Measurements from ENCODE around the gene DECR2. TPM values are rescaled to one million over a fixed set of nuclear protein-coding genes. Genes with fewer than 3 reads are reported as not detected.

DECR2 gene
- total and polyA plus RNA-seq, 2 of the 13 experiments (the other 11 are each of a cell fraction or from before 2014, with no cell fraction given): 36.3 to 44.6 TPM

- FAIRE-seq (no peak), DNase-seq (ENCODE audit: low spot score) (no peak), ATAC-seq (no peak)
- H3K36me3 ChIP-seq (replicated peaks in 1 of 2; ENCODE audit: control insufficient read depth in 1 of 2, insufficient read depth in 2 of 2, low read length in 2 of 2): no peaks in the 10 kb centered on the region; a peak in 1 of 5 replicates
- ChIA-PET CTCF (ENCODE audit: low intra/inter-chr PET ratio, low total read pairs) (no interaction called here), POLR2A (interaction anchor here (2.5 kb wide), 1 partner anchor 48 kb away, joined by 10 read pairs; no protein-coding TSS in a partner anchor)
- no peak overlapping the region for H3K27ac ChIP-seq (ENCODE audit: extremely low read length, insufficient read depth, low read length)
- H3K4me1 ChIP-seq (ENCODE audit: insufficient read depth, low read length): peaks cover 60% of the 10 kb centered on the region
- WGBS (ENCODE audit: low lambda C conversion rate): under 1% methylated on average over 12 of the region's 13 CpGs
- intact Hi-C loops (cut with micrococcal nuclease; ENCODE audit: unreplicated experiment): no loop called here
- peak overlapping the region; percentile 78 for H3K4me2 ChIP-seq (ENCODE audit: low read depth, low read length)
- in situ Hi-C loops (cut with HindIII; ENCODE audit: extremely low pct_ligation_motif_present, low pct_unique_long_range_greater_than_20kb): no loop called here
- H2AFZ ChIP-seq (ENCODE audit: low read length): no peak overlapping the region
- peaks cover 46% of the 10 kb centered on the region for H3K79me2 ChIP-seq (ENCODE audit: insufficient read depth, low read length)
- H3K9me3 ChIP-seq (ENCODE audit: low read length): no peaks in the 10 kb centered on the region
- H3K4me3 ChIP-seq (replicated peaks in 1 of 3; ENCODE audit: insufficient read depth in 1 of 3, low read depth in 2 of 3, low read length in 3 of 3): peak overlapping the region; percentile 63 to 95 (median 87)
- BruUV-seq (replicated peaks): no TSS peak
- H3K27me3 ChIP-seq (ENCODE audit: control insufficient read depth in 1 of 2, insufficient read depth in 2 of 2, low read length in 2 of 2): no peaks in the 10 kb centered on the region; a peak in 1 of 5 replicates
- peak overlapping the region; percentile 72 for H3K9ac ChIP-seq (ENCODE audit: insufficient read depth, low read depth, low read length)
- peaks cover 16% of the 10 kb centered on the region for H4K20me1 ChIP-seq (ENCODE audit: insufficient read depth, low read length)
- TF ChIP-seq ZSCAN25 (CRISPR knock-in tag; IDR thresholded peaks at IDR 0.05): no peak
- no peak for TF ChIP-seq SNRNP70 (IDR thresholded peaks at IDR 0.05; ENCODE audit: low read depth, low read length)
- no peak for TF ChIP-seq POGK (CRISPR knock-in tag; conservative IDR thresholded peaks at IDR 0.05)
- peak; percentile 28; the same call in 1 of the 2 replicates for TF ChIP-seq TFAP4 (IDR thresholded peaks at IDR 0.05; ENCODE audit: borderline replicate concordance, low read depth)
- TF ChIP-seq CBX5 (CRISPR knock-in tag; IDR thresholded peaks at IDR 0.05; ENCODE audit: borderline replicate concordance): no peak
- TF ChIP-seq ZNF180 (CRISPR knock-in tag; IDR thresholded peaks at IDR 0.05; ENCODE audit: borderline replicate concordance, low read depth): no peak
- no peak for TF ChIP-seq ZBTB39 (CRISPR knock-in tag; IDR thresholded peaks at IDR 0.05)
- TF ChIP-seq SALL2 (CRISPR knock-in tag; IDR thresholded peaks at IDR 0.05): 0 out of 2 replicates have a peak, but pooled peaks have one; percentile 29
- no peak for TF ChIP-seq THYN1 (CRISPR knock-in tag; IDR thresholded peaks at IDR 0.05; ENCODE audit: borderline replicate concordance, low read depth)
- no peak for TF ChIP-seq KDM1A (CRISPR knock-in tag; IDR thresholded peaks at IDR 0.05)
- 0 out of 2 replicates have a peak, but pooled peaks have one; percentile 2 for TF ChIP-seq ZNF614 (CRISPR knock-in tag; IDR thresholded peaks at IDR 0.05; ENCODE audit: borderline replicate concordance)
- no peak for TF ChIP-seq ATF2 (CRISPR knock-in tag; IDR thresholded peaks at IDR 0.05)
- 0 out of 2 replicates have a peak, but pooled peaks have one; percentile 0 for TF ChIP-seq CTCF (CRISPR knock-in tag; IDR thresholded peaks at IDR 0.05)
- 0 out of 2 replicates have a peak, but pooled peaks have one; percentile 1 for TF ChIP-seq CAMTA2 (CRISPR knock-in tag; IDR thresholded peaks at IDR 0.05; ENCODE audit: borderline replicate concordance)
Observed at GRCh38 chr16:426906-427249, 25.2 kb downstream of the DECR2 start.

Data from HepG2 (cell line).